ENCODE data around the gene ETS1. TPM values are rescaled to one million over a fixed set of nuclear protein-coding genes. Genes with fewer than 3 reads are reported as not detected.

ETS1 gene
- total RNA-seq, 6 experiments from 2014 or later, result 14.2 to 37.2 (median 23.3) TPM

DNA sequence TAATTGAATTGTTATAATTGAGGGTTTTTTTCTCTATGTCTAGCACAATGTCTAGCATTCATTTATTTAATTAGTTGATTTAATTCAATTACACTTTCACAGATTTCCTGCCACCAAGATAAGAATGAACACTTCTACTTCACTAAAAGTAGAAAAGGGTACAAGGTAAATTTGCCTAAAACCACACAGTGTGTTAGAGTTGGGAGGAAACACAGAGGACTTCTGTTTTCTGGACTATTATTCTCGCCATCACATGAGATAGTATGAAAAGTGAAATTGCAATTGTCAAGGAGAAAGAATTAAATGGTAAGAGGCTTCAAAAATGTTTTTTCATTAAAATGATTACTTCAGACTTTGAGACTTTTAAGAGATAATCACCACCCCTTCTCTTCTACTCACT, 109.5 kb downstream of the ETS1 start:
- TF ChIP-seq CTCF (IDR thresholded peaks at IDR 0.05) (no peak), POLR2A (IDR thresholded peaks at IDR 0.05) (no peak)
- no peak for ATAC-seq
- intact Hi-C loops (cut with DNase I), result no loop called here
- Histone ChIP-seq H3K27me3 (no peaks in the 10 kb centered on the region), H3K4me1 (peaks cover 0 to 22% (median 0%) of the 10 kb centered on the region in 4 donors), H3K9me3 (no peaks in the 10 kb centered on the region), H3K36me3 (peaks cover 4 to 12% (median 5%) of the 10 kb centered on the region in 4 donors), H3K27ac (no peak overlapping the region), H3K4me3 (no peak overlapping the region)
- no peak for DNase-seq
- whole genome bisulfite sequencing (ENCODE audit: insufficient coverage, low coverage, low lambda C conversion rate, missing lambda C conversion rate), result 81% methylated on average over 1 of the region's 1 CpG

GRCh38 chr11:128477278-128477677, 110.1 kb downstream of the ETS1 start:
- DNase-seq, result no peak
- Histone ChIP-seq H3K36me3 (peaks cover 4 to 12% (median 5%) of the 10 kb centered on the region in 4 donors), H3K4me3 (no peak overlapping the region), H3K27ac (no peak overlapping the region), H3K27me3 (no peaks in the 10 kb centered on the region), H3K9me3 (no peaks in the 10 kb centered on the region), H3K4me1 (peaks cover 0 to 22% (median 0%) of the 10 kb centered on the region in 4 donors)
- no peak for TF ChIP-seq CTCF (IDR thresholded peaks at IDR 0.05)
- no peak for TF ChIP-seq POLR2A (IDR thresholded peaks at IDR 0.05)
- ATAC-seq, result no peak
- WGBS (ENCODE audit: insufficient coverage, low coverage, low lambda C conversion rate, missing lambda C conversion rate), result 72% methylated on average over 3 of the region's 3 CpGs
- intact Hi-C loops (cut with DNase I), result no loop called here

DNA sequence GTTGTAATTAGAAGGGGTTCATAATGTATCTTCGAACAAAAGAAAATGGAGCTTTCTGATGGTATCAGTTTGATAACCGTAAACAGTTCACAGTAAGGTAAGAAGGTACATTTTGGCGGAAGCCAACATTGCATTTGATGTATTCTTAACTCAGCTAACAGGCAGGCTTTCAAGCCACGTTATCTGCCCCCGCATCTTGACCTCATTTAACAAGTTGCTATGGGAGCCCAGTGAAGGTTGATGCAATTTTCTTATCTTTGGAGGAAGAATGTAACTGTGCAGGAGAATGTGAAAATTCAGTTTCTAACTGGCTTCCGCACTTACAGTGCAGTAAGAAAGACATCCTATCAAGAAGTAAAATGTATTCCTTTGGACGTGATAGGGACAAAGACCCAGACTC, 110.6 kb downstream of the ETS1 start:
- intact Hi-C loops (cut with DNase I), result no loop called here
- H3K36me3 ChIP-seq, result peaks cover 4 to 12% (median 5%) of the 10 kb centered on the region in 4 donors
- peaks cover 0 to 20% (median 0%) of the 10 kb centered on the region in 4 donors for H3K4me1 ChIP-seq
- no peak overlapping the region for H3K27ac ChIP-seq
- DNase-seq, result no peak
- TF ChIP-seq CTCF (IDR thresholded peaks at IDR 0.05) (no peak), POLR2A (IDR thresholded peaks at IDR 0.05) (peak; percentile 13)
- no peak overlapping the region for H3K4me3 ChIP-seq
- H3K27me3 ChIP-seq, result no peaks in the 10 kb centered on the region
- H3K9me3 ChIP-seq, result no peaks in the 10 kb centered on the region
- WGBS (ENCODE audit: insufficient coverage, low coverage, low lambda C conversion rate, missing lambda C conversion rate), result 82% methylated on average over 6 of the region's 7 CpGs
- peak in 3 of 4 donors; percentile 16 to 46 (median 19) for ATAC-seq

- Histone ChIP-seq H3K36me3 (peaks cover 4 to 12% (median 5%) of the 10 kb centered on the region in 4 donors), H3K9me3 (no peaks in the 10 kb centered on the region), H3K27me3 (no peaks in the 10 kb centered on the region), H3K4me3 (no peak overlapping the region), H3K4me1 (peaks cover 0 to 14% (median 0%) of the 10 kb centered on the region in 4 donors), H3K27ac (no peak overlapping the region)
- WGBS (ENCODE audit: insufficient coverage, low coverage, low lambda C conversion rate, missing lambda C conversion rate), result 7% methylated on average over 1 of the region's 1 CpG
- intact Hi-C loops (cut with DNase I), result no loop called here
- ATAC-seq, result no peak
- TF ChIP-seq POLR2A (IDR thresholded peaks at IDR 0.05) (no peak), CTCF (IDR thresholded peaks at IDR 0.05) (no peak)
- DNase-seq, result no peak
Measured at GRCh38 chr11:128476049-128476448, 111.3 kb downstream of the ETS1 start.
